ENCODE data around the gene HSPA6.
"Not testable (repeated sequence)": the region's sequence is repeated elsewhere in the genome, so short reads cannot be mapped to it uniquely, and the experiment has no call there.

GRCh38 chr1:161547995-161548741 lies 23.8 kb downstream of the HSPA6 start:
- not testable (repeated sequence) for TF ChIP-seq EZH2 (IDR thresholded peaks at IDR 0.05; ENCODE audit: low read length); CTCF (optimal IDR thresholded peaks at IDR 0.05 in 1 of 3, IDR thresholded peaks at IDR 0.05 in 1 of 3, conservative IDR thresholded peaks at IDR 0.05 in 1 of 3; ENCODE audit: extremely low read depth in 1 of 3, insufficient read depth in 2 of 3, low read length in 3 of 3)
